LHCN-M2 (cell line): ENCODE results near the gene PARVB. TPM values are rescaled to one million over a fixed set of nuclear protein-coding genes. Genes with fewer than 3 reads are reported as not detected.

Experiments used
- DNase-seq: peaks from one replicate; pipeline ENCODE4 v3.0.0-alpha.2; 2012; ENCODE audit warnings: low read depth
- total RNA-seq: library from RNA; depleted of rRNA; stranded (reverse); fragments of >200 nt; gene quantifications from 2 replicates; pipeline ENCODE4 v1.2.3, GENCODE V29; 2014

Gene PARVB
- total RNA-seq, 1 experiment from 2014 or later: 51.7 TPM

DNA sequence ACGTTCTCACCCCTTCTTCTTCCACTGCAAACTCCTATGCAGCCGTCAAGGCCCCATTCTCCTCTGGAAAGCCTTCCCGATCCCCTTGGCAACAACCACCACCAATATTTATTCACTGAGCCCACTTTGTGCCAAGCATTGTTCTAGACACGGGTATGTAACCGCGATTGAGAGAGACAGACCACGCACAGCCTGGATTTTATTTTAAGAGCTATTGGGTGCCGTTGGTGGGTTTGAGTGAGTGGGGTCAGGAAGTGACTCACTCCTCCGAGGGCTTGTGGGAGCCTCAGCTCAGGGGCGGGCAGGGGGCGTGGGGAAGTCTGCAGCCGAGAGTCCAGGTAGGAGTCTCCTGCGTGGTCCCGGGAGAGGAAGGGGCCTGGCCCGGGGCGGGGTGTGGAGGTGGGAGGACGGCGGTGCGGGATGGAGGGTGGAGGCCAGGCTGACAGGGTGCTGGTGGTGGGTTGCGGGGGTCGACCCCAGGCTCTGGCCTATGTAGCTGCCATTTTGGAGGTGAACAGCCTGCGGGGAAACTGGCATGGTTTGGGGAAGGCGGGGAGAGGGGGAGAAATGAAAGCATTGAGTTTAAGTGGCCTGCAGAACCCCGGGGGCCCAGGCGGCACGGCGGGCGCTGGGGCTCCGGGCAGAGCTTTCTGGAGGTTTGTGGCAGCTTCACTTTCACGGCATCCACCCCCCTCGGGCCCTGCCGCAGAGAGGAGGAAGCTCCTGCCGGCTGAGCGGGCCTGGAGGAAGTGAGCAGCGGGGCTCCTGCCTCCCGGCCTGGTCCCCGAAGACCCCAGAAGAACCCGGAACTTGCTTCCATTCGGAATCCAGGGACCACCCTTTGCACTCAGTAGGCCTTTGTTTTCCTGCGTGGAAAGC lies 157.2 kb downstream of the PARVB start:
- DNase-seq: no peak

DNA sequence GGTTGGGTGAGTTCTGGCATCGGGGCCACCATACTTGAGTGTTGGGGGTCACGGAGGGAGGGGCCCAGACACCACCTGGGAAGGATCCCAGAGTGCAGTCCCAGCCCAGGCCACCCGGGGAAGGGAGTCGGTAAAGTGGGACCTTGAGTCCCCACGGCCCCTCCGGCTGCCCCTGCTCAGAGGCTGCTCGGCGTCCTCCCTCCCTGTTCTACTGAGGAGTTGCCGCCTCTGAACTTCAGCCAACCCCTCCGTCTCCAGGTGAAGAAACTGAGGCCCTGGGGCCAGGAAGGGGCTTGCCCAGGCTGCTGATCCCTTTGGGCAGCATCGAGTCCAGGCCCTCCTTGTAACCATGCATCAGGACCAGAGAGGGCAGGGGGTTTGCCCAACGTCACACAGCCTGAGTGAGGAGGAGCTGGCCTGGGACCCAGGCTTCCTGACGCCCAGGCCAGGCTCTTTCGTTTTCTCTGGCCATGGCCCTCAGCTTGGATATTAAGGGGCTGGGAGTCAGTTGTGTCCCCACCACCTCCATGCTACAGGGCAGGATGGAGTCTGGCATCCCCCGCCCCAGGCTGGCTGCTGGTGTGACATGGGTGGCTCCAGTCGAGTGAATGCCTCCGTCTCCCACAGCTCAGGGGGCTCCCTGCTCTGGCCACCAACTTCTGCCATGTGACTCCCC lies 157.9 kb downstream of the PARVB start:
- DNase-seq: no peak

DNA sequence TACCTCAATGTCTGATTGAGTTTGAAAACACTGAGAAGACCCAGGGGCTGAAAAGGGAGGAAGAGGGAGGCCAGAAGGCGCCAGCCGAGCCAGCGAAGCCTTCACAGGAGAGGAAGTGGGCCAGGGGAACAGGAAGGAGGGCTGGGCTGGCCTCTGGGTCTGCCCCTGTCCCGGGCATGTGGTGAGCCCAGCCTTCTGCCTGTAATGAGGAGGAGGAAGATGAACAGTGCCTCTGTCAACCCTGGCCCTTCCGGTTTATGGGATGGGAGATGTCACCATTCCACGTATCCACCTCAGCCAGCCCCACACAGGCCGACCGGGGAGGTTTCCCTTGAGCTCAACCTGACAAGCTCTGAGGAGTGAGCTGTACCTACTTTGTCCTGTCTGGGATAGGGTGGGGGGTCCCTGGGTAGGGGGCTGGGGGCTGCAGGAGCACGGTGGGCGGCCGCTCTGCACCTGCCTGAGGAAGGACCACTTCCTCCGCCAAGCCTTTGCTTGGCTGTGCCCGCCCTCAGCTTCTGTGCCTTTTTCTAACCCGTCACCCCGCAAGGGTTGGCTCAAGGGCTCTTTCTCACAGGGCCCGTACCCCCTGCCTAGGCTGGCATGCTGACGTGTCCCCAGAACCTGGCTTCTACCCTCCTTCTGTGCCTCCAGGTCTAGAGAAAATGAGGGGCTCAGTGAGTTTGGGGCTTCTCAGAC lies 158.6 kb downstream of the PARVB start:
- DNase-seq: no peak

DNA sequence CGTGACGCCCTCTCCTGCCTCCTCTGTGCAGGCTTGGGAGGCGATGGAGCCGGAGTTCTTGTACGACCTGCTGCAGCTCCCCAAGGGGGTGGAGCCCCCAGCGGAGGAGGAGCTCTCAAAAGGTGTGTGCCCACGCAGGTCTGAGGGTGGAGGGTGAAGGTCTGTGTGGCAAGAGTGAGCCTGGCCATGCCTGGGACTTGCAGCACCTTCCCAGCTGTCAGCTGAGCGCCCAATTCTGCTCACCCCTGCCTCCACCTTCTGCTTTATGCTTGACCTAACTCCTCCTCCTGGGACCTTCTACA lies 159.1 kb downstream of the PARVB start:
- DNase-seq: no peak

GRCh38 chr22:44184006-44184405 lies 159.9 kb downstream of the PARVB start:
- peak; percentile 12 for DNase-seq

DNA sequence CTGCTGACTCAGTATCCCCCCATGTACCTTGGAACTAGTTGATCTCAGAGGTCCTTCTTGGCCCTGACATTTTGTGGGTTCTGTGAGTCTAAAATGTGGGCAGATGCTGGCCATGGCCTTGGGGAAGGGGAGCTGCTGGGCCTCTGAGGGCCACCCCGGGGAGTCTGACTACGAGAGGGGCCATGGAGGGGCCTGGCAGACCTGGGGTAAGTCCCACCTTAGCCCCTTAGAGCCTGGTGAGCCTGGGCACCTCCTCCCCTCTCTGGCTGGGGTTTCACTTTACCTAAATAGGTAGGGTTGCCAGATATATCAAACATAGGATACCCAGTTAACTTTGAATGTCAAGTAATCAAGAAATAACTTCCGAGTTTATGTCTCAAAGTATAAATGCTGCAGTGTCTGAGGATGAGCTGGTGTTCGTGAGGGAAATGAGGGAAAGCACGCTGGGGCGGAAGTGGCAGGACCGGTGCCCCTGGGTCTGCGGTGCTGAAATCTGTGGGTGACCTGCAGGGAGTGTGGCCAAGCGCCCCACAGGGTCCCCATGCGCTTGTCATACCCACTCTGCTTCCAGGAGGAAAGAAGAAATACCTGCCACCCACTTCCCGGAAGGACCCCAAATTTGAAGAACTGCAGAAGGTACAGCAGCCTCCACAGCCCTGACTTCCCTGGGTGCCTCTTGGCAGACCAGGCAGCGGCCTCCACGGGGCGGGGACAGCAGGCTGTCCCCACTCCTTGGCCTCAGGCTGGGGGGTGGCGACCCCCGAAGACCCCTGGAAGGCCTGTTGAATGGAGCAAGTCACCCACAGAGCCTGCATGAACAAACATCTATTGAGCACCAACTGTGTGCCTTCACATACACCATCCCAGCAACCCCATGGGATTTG lies 161.4 kb downstream of the PARVB start:
- DNase-seq: no peak

GRCh38 chr22:44186121-44186510 lies 162.0 kb downstream of the PARVB start:
- DNase-seq: no peak

- DNase-seq: no peak
Measured at GRCh38 chr22:44186737-44187136, 162.6 kb downstream of the PARVB start.

- no peak for DNase-seq
Measured at GRCh38 chr22:44187652-44188230, 163.6 kb downstream of the PARVB start.

- DNase-seq: no peak
Measured at GRCh38 chr22:44188316-44188715, 164.2 kb downstream of the PARVB start.

GRCh38 chr22:44188986-44189630 lies 165.0 kb downstream of the PARVB start:
- no peak for DNase-seq

DNA sequence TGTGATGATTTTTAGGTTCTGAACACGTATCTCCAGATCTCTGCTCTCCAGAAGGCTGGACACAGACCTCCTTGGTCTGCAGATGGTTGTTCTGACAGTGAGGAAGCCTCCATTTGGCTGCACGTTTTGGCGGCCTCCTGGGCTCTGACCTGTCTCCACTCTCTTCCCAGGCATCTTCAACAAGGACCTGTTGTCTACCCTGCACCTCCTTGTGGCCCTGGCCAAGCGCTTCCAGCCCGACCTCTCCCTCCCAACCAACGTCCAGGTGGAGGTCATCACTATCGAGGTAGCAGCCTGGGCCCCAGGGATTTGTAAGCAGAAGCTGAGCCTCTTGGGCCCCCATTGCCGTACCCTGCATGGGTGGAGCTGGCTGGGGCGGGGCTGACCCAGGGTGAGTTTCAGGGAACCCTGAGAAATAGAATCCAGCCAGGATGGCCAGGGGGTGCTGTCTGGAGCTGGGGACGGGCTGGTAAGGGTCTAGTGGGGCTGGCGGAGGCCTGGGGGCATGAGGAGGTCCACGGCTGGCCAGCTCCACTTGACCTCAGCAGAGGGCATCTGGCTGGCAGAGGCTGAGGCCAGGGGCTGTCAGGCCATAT lies 166.4 kb downstream of the PARVB start:
- DNase-seq: no peak

DNA sequence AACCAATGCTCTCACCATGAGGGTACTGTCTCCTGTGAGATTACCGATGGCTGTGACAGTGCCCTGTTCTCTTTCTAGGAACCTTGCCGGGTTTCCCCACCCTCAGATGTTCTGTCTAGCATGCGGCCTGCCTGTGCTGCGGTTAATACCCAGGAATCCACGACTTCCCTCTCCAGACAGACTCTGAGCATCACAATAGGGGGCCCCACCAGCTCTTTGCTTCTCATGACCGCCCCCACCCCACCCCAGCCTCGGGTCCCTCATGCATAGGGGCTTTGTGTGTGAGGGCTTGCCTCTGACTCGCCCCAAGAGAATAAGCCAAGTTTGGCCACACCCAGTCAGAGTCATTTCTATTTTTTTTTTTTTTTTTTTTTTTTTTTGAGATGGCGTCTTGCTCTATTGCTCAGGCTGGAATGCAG lies 166.9 kb downstream of the PARVB start:
- DNase-seq: no peak

GRCh38 chr22:44192098-44192815 lies 168.2 kb downstream of the PARVB start:
- DNase-seq: no peak

- no peak for DNase-seq
Measured at GRCh38 chr22:44192816-44193534, 168.9 kb downstream of the PARVB start.

DNA sequence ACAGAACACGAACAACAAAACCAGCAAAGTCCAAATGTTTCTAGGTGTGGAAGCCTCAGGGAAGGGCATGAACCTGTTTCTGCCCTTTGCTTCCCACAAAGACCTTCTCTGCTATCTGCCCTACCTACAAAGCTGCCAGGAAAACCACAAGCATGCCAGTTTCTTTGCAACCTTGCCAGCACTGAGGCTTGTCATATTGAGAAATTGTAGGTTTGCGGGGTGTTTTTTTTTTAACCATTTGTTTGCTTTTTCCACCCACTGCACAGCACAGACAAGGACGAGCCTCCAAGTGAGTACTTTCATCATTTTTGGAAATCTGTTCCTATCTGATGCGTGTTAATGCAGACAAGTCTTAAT lies 169.4 kb downstream of the PARVB start:
- no peak for DNase-seq

- DNase-seq: no peak
Measured at GRCh38 chr22:44194569-44194968, 170.5 kb downstream of the PARVB start.

DNA sequence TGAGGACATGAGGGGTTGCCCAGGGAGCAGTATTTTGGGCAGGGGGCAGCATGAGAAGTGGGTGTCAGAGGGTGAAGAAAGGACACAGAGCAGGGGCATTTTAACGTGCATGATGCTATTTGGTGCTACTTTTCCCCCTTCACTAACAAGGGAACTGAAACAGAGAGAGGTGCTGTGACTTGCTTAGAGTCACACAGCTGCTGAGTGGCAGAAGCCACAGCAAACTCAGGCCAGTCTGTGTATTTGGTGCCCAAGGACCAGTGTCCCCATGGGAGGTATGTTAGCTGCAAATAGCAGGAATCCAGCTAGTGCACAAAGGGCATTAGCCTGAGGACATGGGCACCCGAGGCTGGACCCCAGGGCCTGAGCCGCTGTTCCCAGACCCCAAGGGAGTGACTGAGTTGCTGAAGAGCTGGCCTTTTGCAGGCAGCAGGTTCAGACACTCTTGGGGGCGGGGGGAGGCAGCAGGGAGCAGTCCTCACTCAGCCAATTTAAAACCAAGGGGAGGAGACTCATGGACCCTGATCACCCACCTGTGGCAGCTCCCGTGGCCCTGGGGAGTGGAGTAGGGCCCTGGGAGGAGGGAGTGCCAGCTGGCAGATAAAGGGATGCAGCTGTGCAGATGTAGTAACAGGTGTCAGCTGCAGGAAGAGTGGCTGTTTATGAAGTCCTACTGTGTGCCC lies 171.2 kb downstream of the PARVB start:
- no peak for DNase-seq
